Esophagus squamous epithelium (tissue), 4 donors: ENCODE data around the gene SNAP29.

Source experiments
- CTCF ChIP-seq, 6 experiments: fragments of 450-650 bp in 4 of 6; fragments of 200-600 bp in 2 of 6; sonication (generic) in 2 of 6; IDR thresholded peaks; one replicate each; pipeline ENCODE4 v1.5.1; 2016 to 2019; ENCODE audit warnings: antibody characterized with exemption in 6 of 6, mild to moderate bottlenecking in 4 of 6, moderate library complexity in 4 of 6
- POLR2A ChIP-seq, 4 donors: fragments of 450-650 bp; IDR thresholded peaks; one replicate each; pipeline ENCODE4 v1.6.1; 2017; ENCODE audit warnings: antibody characterized with exemption in 4 of 4, mild to moderate bottlenecking in 4 of 4, moderate library complexity in 3 of 4

GRCh38 chr22:20865875-20866445 lies 7.2 kb downstream of the SNAP29 start:
- TF ChIP-seq POLR2A (IDR thresholded peaks at IDR 0.05): no peak
- TF ChIP-seq CTCF (IDR thresholded peaks at IDR 0.05): no peak
